ENCODE data around the gene KRTAP10-6.
"Not testable (repeated sequence)": the region's sequence is repeated elsewhere in the genome, so short reads cannot be mapped to it uniquely, and the experiment has no call there.

KRTAP10-6 gene

DNA sequence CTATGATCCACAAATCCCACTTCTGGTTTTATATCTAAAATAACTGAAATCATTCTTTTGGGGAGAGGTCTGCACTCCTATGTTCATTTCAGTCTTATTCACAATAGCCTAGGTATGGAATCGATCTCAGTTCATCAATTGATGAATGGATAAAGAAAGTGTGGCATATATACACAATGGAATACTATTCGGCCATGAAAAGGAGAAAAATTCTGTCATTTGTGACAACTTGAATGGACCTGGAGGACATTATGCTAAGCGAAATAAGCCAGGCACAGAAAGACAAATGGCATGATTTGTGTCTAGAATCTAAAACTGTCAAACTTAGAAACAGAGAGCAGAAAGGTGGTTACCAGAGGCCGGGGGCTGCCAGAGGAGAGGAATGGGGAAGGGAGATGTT is 14.2 kb upstream of the KRTAP10-6 start:
- TF ChIP-seq GATA3 (IDR thresholded peaks at IDR 0.05; ENCODE audit: low read depth, low read length) (no peak), GATA2 (IDR thresholded peaks at IDR 0.05; ENCODE audit: low read depth, low read length) (no peak)

DNA sequence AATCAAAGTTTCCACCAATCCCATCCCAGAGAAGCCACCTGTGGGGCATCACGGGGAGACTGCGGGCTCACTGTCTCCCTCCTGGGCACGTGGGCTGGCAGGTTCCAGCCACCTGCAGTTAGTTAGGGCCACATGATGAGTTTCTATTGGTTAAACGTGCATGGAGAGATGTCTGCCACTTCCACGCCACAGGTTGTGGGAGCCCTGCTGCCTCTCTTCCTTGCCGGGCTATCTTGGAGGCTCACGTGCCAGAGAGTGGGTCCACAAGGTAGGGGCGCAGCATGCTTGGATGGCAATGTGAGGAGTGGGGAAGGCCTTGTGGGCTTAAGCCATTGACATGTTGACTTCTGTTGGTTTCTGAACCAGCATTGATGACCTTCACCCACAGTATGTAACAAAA is 11.6 kb upstream of the KRTAP10-6 start:
- no peak for TF ChIP-seq GATA3 (IDR thresholded peaks at IDR 0.05; ENCODE audit: low read depth, low read length)
- TF ChIP-seq GATA2 (IDR thresholded peaks at IDR 0.05; ENCODE audit: low read depth, low read length) = no peak

DNA sequence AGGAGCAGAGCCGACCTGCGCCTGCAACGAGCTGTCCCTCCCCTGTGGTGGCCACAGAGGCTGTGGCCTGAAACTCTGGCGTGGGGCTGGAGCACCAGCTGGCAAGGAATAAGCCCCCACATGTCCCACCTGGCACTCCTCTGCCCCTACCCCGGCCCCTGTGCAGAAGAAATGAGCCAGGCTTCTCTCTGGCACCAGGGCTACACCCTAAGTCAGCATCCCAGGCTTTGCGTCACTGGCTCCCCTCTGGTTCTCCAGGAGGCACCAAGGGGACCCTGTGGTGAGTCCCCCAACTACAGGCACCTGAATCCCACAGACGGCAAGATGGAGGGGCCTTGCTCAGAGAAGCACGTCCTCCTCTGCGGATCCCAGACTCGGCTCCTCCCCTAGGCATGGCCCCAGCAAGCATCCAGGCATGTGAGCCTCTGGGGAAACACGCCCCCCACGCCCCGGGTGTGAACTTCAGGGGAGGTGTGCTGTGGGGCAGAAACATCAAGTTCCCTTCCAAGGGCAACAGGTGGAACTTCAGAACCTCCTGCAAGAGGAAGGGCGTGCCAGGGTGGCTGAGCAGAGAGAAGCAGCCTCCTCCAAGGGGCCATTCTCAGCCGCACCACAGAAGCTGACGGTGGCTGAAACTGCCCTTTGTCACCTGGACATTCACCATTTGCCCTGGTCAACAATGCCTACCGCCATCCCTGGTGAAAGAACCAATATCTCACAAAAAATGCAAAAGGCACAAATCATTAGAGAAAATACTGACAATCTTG is 11.0 kb upstream of the KRTAP10-6 start:
- TF ChIP-seq GATA3 (IDR thresholded peaks at IDR 0.05; ENCODE audit: low read depth, low read length) = no peak
- no peak for TF ChIP-seq GATA2 (IDR thresholded peaks at IDR 0.05; ENCODE audit: low read depth, low read length)

DNA sequence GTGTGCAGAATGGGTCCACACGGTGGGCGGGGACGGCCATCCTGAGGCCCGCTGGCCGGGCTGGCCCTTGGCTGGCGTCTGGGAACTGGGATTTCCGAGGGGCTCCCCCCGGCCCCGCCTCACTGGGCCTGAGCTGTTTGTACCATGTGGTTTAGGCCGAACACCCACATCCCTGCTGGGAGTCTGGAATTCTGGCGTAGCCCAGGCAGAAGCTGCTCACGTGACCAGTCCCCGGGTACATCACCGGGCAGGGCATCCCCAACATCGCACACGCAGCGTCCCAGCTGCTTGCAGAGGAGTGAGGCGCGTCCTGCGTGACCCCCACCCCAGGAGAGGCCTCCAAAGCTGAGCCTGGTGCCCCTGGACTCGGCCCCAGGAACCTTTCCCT is 10.2 kb upstream of the KRTAP10-6 start:
- TF ChIP-seq GATA3 (IDR thresholded peaks at IDR 0.05; ENCODE audit: low read depth, low read length) (no peak), GATA2 (IDR thresholded peaks at IDR 0.05; ENCODE audit: low read depth, low read length) (no peak)

DNA sequence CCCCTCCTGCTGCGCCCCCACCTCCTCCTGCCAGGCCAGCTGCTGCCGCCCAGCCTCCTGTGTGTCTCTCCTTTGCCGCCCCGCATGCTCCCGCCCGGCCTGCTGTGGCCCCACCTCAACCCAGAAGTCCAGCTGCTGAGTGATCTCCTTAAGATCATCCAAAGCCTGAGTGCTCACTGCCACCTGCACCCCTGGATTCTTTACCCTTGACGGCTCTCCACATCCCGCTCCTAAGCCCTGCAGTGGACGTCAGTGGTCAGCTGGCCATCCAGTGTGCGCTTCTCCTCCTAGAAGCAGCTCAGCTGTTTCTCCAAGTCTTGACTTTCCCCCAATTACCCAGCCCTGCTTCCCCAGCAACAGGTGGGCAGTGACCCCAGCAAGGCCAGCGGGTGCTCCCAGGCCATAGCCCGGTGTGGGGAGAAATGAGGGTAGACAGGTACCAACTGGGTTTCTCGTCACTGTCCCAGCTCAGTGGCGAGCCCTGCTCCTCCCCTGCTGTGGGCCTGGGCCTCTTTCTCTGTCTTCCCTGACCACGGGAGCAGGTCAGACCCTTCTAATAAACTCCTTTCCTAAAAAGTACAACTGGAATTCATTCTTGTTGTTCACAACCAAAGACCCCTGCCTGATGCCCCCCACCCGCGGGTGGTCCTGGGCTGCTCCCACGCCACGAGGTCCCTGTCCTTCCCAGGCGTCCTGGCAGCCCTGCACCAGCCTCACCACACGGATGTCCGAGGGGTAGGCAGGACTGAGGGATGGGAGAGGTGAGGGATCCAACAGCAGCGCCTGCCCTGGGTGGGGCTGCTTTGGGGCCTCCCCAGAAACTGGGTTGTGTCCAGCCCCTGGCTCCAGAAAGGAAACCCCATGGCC is 9.5 kb upstream of the KRTAP10-6 start:
- no peak for TF ChIP-seq GATA3 (IDR thresholded peaks at IDR 0.05; ENCODE audit: low read depth, low read length)
- no peak for TF ChIP-seq GATA2 (IDR thresholded peaks at IDR 0.05; ENCODE audit: low read depth, low read length)

DNA sequence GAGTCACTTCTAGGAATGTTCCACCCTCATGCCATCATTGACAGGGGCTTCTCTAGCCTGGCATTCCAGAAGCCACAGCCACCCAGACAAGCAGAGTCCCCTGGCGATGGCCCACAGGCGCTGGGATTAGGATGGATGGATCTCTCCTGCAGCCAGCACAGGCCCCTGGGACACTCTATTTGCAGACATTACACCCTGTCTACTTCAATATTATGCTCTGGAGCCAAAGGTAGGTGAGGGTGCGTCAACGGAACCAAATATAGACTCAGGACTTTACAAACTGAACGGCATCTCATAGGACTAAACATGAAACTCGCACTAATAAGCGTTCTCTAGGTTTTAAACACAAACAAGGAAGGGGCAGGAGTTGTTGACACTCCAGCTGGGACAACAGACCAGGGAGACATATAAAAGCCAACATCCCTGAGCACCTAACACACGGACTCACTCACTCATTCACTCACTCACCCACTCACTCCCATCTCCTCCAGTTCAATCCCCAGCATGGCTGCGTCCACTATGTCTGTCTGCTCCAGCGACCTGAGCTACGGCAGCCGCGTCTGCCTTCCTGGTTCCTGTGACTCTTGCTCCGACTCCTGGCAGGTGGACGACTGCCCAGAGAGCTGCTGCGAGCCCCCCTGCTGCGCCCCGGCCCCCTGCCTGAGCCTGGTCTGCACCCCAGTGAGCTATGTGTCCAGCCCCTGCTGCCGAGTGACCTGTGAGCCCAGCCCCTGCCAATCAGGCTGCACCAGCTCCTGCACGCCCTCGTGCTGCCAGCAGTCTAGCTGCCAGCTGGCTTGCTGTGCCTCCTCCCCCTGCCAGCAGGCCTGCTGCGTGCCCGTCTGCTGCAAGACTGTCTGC is 8.0 kb upstream of the KRTAP10-6 start, which contains the start of gene KRTAP10-7:
Gene KRTAP10-7, plus strand, starts transcription at position 480 of the 861 bp plus-strand sequence. Its CDS starts 25 bp downstream, at position 505.
- not testable (repeated sequence) for TF ChIP-seq GATA3, GATA2 (IDR thresholded peaks at IDR 0.05; ENCODE audit: low read depth, low read length)

DNA sequence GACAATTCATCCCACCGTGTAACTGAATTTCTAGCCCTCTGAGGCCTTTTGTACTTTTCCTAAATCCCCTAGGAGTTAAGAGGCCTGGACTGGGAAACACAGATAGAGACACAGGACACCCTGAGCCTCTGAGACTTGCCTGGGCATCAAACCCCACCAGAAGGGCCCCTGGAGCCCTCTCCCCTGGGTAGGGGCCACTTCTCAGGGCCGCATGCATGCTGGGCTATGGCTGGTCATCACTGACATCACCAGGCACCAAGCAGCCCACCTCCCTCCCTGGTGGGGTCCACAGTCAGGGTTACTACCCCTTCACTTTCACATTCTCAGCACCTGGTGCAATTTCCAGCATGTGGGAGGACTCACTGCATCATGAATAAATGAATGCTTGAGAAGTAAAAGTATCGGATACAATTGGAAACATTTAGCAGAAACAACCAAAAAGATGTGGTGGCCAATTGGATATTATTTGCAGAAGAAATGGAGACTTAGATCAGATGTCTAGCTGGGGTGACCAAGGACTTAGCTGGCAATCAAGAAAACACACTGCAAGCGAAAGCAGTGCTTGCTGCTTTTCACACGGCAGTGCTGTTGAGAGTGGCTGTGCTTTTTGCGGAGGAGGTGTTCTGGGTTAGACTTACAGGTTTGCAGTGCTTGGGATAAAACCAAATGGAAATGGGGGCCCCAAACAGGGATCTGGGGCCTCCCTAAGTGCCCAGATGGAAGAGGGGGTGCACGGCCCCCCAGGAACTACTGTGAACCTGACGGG is 7.1 kb upstream of the KRTAP10-6 start:
- TF ChIP-seq GATA3 (IDR thresholded peaks at IDR 0.05; ENCODE audit: low read depth, low read length) (no peak), GATA2 (IDR thresholded peaks at IDR 0.05; ENCODE audit: low read depth, low read length) (no peak)

DNA sequence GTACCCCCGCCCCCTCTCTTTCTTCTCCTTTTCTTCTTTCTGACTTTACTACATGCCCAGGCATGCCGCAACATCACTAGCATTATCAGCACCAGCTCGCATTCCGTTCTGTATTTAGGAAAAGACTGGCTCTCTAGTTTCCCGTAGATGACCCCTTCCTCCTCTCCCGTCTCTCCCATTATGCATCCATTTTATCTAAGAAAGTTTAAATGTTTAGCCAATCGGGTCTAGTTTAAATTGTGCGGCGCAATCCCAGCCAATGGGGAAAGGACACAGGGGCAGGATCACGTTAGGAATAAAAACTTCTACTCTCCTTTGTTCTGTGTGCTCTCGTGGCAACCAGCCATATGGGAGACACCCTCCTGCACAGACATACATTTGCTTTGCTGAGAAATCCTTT is 5.8 kb upstream of the KRTAP10-6 start:
- TF ChIP-seq GATA3 (IDR thresholded peaks at IDR 0.05; ENCODE audit: low read depth, low read length) (no peak), GATA2 (IDR thresholded peaks at IDR 0.05; ENCODE audit: low read depth, low read length) (no peak)

DNA sequence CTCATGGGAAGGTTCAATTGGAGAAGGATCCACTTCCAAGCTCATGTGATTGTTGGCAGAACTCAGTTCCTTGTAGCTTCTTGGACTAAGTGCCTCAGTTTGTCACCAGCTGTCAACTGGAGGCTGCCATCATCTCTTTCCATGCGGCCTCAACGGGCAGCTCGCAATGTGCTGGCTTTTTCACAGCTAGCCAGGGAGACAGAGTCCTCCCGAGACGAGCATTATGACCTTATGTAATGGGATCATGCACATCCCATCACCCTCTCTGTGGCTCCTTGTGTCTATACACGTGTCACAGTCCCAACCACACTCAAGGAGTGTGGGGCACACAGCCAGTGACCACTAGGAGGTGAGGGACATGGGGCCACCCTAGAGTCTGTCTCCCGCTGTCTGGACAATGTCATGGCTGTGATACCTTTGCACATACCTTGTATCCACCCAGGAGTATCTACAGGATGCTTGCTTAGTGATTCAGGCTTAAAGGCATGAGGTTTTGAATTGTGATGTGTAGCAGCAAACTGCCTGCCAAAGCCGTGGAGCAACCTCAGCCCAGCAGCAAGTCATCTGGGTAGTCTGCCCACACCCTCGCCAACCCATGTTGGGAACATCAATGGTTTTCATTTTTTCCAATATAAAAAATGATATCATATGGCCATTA is 3.9 kb upstream of the KRTAP10-6 start:
- TF ChIP-seq GATA2 (IDR thresholded peaks at IDR 0.05; ENCODE audit: low read depth, low read length) (no peak), GATA3 (IDR thresholded peaks at IDR 0.05; ENCODE audit: low read depth, low read length) (no peak)

DNA sequence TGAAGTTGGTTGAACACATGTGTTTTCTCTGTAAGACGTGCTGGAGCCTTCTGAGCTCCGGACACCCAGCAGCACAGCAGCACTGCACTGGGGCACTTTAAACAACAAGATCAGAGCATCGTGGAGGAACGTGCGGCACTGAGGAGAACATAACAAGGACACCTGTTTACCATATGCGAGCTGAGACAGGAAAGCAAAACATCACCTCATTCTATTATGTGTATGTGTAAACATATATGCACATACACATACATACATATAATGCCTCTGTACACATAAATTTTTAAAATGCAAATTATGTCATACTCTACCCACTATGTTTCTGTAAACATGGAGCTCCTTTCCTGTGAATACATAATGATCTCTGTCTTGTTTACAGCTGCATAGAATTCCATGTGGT is 3.2 kb upstream of the KRTAP10-6 start:
- TF ChIP-seq GATA3 (IDR thresholded peaks at IDR 0.05; ENCODE audit: low read depth, low read length) (no peak), GATA2 (IDR thresholded peaks at IDR 0.05; ENCODE audit: low read depth, low read length) (no peak)

DNA sequence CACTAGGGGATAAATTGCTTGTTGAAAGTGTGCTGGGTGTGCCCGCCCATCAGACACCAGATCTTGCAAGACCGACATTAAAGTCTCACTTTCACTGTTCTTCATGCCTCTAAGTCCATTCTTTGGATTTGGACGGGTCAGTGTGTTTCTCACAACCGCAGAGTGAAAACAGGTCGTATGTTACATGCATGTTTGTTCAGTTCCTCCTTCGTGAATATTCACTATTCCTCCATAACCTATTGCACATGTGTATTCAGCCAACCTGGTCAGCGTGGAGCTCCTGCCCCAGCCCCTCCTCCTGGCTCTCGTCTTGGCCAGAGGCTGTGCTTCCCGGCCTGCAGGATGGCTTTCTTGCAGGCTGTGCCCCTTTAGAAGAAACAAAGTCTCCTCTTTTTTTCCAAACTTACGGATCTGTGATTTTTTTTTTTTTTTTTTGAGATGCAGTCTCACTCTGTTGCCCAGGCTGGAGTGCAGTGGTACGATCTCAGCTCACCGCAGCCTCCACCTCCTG is 2.2 kb upstream of the KRTAP10-6 start:
- TF ChIP-seq GATA3 (IDR thresholded peaks at IDR 0.05; ENCODE audit: low read depth, low read length) (no peak), GATA2 (IDR thresholded peaks at IDR 0.05; ENCODE audit: low read depth, low read length) (no peak)

DNA sequence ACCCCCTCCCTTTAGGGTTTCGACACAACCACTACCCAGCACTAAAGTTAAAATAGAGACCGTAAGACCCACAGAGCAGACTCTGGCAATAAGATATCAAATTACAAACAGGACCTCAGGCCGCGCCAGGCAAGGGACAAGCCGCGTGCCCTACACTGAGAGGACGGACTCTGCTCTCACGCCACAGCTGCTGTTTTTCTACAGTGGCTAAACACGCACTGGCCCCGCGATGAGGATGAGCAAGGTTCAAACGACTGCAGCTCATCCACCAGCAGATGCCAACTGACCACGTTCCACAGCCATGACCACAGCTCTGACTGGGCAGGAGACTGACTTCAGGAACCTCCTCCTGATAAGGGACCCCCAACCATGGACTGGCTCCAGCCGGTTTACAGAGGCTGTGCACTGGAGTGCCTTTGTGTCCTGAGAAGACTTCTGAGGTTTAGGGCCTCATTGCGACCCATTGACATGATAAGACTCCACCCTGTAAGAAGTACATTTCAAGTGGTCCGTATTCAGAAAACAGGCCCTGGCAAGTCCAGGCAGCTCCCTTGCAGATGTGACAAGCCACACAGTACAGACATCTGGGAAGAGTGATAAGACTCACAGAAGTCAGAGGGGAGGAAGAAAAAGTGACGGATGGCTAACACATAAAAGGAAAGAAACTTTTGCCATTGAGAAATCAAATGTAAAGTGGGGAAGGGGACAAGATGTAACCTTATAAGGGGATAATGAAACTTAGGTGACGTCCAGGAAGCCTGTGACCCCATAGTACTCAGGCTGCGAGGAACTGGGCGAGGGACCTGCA is 1.5 kb upstream of the KRTAP10-6 start:
- TF ChIP-seq GATA2 (IDR thresholded peaks at IDR 0.05; ENCODE audit: low read depth, low read length) (no peak), GATA3 (IDR thresholded peaks at IDR 0.05; ENCODE audit: low read depth, low read length) (no peak)

Data from SH-SY5Y (cell line).